GM21723 (cell line): ENCODE results near the gene SORT1.
A peak's percentile ranks its signal among the peaks of the same experiment; 100 is the strongest.
"Not testable (repeated sequence)": the region's sequence is repeated elsewhere in the genome, so short reads cannot be mapped to it uniquely, and the experiment has no call there.

Experiments used
- ATAC-seq: cut with Tn5 transposase; IDR thresholded peaks from one replicate; pipeline ENCODE4 v1.9.1; 2021; ENCODE audit warnings: mild to moderate bottlenecking, moderate library complexity; ENCODE audit not compliant: unreplicated experiment

The SORT1 gene

DNA sequence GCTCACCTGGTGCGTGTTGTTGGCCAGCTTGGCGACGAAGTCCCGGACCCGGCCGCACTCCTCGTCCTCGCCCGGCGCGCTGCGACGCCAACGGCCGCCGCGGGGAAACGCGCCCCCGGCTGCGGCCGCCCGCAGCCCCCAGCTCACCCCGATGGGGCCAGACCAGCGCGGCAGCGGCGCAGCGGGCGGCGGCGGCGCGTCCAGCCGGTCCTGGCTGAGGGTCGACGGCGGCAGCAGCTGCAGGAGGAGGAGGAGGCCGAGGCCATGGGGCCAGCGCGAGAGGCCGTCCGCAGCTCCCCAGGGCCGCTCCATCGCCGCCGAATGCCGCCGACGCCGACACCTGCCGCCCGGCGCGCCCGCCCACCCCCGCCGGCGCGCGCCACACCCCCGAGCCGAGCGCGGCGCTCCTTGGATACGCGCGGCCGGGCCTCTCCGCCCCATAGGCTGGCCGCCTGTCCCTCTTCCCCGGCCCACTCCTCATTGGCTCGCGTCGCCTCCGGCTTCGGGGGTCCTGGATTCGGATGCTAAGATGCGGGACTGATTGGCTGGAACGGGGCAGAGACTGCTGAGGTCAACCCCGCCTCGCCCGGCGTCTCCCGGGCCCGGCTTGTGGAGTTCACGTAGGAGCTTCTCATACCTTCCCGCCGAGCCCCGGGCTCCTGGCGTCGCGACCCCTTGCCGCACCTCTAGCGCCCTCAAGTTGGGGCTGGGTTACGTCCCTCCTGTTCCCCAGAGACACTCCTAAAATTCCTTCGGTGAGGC lies at the start of gene SORT1:
Gene SORT1, minus strand, starts transcription at position 338 of the 762 bp plus-strand sequence. Its CDS starts 26 bp downstream, at position 312.
- ATAC-seq: peak; percentile 77

DNA sequence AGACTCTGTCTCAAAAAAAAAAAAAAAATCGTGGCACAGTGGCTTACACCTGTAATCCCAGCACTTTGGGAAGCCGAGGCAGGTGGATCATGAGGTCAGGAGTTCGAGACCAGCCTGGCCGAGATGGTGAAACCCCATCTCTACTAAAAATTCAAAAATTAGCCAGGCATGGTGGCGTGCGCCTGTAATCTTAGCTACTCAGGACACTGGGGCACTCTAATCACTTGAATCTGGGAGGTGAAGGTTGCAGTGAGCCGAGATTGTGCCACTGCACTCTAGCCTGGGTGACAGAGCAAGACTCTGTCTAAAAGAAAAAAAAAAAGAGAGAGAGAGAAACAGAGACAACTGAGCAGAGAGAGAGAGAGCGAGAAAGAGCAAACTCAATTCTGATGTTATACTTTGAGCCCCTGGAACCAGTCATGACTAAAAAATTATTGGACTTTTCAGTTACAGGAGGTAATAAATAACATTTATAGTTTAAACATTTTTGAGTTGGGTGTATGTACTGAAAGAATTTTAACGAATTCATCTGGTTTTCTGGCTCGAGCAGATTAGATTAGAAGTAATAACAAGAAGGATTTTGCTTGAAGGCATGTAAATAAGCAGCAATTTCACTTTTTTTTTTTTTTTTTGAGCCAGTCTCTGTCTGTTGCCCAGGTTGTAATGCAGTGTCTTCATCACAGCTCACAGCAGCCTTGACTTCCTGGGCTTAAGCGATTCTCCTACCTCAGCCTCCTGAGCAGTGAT lies 48.4 kb upstream of the SORT1 start:
- not testable (repeated sequence) for ATAC-seq

DNA sequence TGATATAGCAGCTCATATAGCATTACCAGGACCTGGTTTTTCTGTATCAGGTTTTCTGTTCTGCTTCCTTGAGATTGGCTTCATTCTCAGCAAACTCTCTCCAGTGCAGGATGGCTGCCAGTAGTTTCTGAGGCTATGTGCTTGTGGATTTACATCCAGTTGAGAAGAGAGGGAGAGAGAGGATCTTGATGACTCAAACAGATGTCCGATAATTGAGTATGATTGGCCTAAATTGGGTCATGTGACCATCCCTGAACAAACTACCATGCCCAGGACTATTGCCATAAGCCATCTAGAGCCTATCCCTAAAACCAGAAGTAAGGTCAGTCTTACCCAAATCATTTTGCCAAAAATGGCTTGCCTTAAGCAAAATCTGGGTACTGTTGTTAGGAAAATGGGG lies 46.6 kb upstream of the SORT1 start:
- ATAC-seq: no peak

DNA sequence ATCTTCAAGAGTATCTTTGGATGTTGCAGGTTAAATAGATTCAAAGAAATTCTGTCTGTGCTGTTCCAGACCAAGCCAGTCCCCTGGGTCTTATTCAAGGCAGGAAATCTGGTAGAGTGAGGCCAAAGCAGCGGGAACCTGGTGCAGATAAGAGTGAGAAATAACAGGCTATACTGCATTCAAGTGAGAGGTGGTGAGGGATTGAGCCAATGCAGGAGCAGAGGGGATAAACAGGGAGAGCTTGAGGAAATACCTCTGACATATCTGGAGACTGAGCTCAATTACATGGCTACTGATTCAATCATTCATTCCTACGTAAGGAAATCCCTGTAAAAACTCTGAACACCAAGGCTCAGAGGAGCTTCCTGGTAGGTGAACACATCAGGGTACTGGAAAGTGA lies 45.8 kb upstream of the SORT1 start:
- no peak for ATAC-seq

DNA sequence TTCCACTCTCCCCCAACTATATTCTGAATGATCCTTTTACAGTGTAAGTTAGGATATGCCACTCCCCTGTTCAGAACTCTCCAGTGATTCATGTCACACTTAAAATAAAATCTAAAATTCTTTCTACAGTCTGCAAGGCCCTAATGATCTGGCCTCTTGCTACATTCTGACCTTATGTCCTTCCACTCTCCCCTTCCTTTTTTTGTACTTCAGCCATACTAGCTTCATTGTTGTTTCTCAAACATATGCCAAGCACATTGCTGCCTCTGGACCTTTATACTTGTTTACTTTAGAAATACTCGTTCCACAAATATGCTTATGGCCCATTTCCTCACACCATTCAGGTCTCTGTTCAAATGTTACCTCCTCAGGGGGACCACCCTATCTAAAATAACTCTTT lies 43.4 kb upstream of the SORT1 start:
- no peak for ATAC-seq

DNA sequence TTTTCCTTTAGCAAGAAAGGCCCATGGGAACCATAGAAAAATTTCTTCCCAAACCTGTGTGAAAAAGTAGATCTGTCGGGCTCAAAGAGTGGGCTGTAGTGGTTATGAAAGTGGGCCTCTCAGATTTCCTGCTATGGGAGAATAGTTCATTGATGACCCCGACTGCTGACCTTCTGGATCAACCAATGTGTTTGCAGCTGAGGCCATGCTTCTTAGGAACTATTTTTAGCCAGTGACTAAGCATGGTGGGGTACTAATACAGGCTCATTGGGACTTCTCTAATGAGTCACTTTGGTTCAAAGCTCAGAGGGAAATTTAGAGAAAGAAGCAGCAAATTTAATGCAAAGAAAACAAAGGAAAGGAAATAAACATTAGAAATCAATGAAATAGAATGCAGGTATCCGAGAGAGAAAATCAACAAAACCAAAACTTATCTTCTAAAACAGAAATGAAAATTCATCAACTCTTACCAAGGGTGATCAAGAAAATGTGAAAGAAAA lies 41.1 kb upstream of the SORT1 start:
- ATAC-seq: no peak

DNA sequence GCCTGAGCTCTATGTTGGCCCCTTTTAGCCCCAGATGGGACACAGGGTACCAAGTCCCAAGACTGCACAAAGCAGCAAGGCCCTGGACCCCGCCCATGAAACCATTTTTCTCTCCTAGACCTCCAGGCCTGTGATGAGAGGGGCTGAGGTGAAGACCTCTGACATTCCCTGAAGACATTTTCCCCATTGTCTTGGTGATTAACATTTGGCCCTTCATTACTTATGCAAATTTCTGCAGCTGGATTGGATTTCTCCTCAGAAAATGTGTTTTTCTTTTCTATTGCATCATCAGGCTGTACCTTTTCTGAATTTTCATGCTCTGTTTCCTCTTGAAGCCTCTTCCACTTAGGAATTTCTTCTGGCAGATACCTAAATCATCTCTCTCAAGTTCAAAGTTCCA lies 36.8 kb upstream of the SORT1 start:
- ATAC-seq: no peak

DNA sequence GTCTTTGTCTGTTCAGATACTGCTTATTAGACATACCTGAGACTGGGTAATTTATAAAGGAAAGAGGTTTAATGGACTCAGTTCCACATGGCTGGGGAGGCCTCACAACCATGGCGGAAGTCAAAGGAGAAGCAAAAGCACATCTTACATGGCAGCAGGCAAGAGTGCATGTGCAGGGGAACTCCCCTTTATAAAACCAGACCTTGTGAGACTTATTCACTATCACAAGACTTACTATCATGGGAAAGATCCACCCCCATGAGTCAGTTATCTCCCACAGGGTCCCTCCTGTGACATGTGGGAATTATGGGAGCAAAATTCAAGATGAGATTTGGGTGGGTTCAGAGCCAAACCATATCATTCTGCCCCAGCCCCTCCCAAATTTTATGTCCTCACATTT lies 35.6 kb upstream of the SORT1 start:
- no peak for ATAC-seq

DNA sequence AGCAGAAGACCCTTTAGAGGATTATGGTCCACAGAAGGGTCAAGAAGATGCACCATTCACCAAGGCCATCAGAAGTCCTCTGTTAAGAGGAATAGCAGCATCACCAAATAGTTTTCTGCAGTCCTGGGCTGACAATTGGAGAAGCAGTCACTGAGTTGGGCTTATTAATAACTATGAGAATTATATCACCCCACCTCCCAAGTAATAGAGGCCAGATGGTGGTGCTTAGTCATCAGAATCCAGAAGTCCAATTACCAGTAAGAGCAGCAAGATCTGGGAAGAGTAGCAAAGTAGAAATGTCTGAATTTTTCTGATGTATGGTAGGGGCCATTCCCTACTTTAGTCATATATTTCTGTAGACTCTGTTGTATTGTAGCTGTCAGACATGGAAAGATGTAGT lies 34.6 kb upstream of the SORT1 start:
- no peak for ATAC-seq

DNA sequence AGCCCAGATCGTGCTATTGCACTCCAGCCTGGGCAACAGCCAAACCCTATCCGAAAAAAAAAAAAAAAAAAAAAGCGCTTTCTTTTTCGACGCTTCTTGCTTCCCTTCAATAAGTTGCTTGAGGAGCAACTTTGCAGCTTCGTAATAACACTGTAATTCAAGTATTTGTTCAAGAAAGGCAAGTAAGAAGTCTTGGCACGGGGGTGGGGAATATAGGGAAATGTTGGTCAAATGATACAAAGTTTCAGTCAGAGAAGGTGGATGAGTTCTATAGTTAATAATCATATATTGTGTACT lies 29.4 kb upstream of the SORT1 start:
- no peak for ATAC-seq

DNA sequence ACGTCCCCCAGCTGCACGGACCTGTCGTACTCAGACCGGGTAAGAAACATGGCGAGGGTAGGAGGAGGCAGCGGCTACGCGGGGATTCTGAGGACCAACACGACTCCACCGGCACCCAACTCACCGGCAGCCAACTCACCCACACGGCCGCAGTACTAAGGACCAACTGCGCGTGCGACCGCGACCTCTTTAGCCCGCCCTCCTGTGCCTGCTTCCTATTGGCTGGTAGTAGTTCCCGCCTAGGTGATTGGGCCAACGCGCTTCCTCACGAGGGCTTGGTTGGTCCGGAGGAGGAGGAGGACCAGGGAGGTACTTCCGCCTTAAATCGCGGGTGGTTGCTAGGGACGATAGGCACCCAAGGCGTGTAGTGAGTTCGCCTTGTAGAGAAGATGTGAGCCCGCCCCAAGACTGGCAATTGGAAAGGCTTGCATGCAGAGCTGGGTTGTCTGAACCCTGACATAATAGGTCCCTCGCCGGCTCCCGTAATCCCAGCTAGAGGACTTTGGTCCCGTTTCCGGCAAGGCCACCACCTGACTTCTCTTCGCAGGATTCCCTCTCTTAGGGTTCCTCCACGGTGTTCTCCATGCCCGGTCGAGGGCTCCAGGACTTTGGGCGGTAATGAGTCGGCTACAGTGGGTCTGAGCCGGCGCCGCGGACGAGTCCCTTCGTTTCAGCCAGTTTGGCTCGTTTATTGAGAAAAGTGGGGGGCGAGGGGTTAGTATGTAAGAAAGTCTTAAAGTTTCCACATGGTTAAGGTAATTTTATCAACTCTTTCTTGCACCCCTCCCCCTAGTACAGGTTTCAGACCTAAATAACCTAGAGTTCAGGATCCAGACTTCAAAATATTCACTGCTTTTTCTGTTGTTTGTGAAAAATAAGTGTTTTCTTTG lies 28.8 kb upstream of the SORT1 start, which contains the start of gene PSMA5:
Gene PSMA5, minus strand, starts transcription at position 168 of the 890 bp plus-strand sequence. Its CDS starts 118 bp downstream, at position 50.
- ATAC-seq: peak; percentile 98

DNA sequence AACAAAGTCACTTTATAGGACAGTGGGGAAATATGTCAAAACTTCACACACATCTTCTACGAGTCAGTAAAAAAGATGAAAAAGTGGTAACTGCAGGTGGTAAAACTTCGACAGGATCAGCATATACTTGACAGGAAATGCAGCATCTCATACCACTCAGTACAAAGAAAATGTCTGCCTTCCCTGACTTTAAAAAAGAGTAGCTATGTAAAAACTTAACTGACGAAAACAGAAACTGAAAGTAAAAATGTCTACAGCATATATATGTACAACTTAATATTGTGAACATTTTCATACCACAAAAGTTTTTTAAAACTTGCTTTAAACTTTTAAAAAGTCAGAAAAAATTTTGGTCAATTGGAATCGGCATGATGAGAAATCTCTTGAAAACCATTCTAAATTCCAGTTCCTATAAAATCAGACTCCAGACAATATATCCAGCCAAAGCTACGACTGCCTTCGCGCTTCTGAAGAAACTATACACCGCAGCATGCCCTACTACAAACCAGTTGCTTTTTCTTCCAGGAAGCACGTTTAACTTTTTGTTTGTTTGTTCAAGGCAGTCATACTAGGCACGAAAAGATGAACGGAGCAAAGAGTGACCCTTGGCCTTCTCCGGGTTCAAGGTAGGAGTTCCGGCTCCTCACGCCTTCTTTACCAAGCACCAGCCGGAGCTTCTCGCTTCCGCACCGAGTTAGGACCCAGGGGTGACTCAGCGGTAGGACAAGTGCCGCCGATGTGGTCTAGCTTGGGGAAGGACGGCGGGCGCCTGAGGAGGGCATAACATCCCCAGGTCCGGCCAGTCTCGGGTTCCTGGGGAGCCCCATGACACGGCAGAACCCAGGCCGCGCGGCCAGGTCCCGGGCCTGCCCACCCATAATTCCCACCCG lies 27.9 kb upstream of the SORT1 start:
- ATAC-seq: peak; percentile 32

DNA sequence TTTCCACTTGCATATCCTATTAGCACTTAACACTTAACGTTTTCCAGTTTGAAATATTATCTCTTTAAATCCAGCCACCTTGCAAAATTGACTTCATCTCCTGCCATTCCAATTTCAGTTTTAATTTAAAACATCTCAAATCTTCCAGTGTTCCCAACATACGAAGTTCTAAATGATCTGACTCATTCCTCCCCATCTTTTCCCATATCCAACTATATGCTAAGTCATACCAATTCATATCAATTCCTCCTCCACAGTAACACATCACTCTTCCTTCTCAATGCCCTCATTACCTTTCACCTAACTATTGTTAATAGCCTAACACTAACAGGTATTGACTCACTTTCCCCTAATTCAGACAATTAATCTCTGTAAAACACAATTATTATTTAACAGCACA lies 25.8 kb upstream of the SORT1 start:
- no peak for ATAC-seq

DNA sequence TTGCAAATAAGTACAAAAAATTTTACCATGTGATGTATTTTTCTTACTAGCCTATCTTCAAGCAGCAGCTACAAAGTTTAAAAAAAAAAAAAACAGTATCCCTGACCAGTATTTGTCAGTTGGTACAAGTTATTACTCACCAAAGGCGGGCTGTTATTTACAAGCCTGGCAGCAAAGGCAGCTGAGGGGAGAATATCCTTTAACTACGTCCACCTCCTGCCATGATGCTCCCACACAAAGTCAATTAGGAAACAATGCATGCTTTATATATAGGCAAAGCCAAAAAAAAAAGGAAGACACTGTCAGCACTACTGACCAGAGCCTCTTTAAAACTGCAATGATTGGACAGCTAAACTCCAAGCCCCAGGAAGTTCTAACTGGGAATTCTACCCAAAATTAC lies 14.8 kb upstream of the SORT1 start:
- no peak for ATAC-seq

DNA sequence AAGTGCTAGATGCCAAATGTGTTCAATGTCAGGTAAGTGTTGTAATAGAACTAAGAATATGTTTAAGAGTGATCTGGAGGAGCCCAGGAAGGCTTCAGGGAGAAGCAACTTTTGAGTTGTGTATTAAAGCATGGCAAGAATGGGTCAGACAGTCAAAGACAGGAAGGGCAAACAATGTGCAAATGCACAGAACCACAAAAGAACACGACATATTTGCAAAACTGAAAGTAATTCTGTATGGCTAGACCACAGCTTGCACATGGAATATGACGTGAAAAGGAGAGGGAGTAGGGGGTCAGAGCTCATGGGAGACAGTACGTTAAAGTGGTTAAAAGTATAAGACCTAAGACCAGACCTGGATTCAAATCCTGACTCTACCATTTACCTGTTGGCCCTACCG lies 7.1 kb upstream of the SORT1 start:
- no peak for ATAC-seq

DNA sequence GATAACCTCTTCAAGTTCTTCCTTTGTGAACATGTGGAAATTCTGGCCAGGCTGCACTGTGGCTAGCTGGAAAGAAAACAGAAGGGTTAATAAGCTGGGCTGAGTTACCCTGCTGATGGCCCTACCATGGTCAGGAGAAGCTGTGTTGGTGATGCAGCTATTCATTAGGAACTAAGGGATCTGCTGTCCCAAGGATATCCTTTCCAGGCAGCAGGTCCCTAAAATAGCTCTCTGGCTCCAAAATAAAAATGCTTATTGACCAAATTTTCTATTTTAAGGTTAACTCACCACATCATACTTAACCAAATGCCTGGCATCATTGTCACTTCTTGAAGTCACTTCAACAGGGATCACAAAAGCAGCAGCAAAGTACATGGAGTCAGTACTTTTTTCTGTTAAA lies 4.3 kb upstream of the SORT1 start:
- no peak for ATAC-seq

DNA sequence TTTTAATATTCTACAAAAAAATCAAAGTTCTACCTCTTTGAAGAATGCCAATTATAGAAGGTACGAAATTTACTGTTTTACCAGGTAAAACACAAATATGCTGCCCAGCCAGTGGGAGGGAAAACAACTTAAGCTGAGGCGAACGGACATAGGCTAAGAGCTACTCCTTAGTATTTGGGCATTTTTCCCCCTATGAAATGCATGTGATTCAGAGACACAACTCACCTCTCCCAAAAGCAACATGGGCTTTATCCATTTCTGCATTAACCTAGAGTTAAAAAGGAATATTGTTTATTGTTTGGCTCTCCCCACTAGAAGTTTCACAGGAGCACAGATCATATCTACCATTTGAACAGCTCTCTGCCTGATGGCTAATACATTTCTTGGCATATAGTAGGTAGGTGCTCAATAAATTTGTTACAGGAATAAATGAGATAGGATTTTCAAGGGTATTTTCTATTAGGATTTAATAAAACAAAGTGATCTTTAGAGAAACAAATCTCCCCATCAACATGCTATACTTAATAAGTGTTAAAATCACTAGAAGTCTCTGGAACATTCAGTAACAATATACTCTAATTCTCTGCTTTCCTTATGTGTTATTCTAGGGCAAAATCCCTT lies 2.4 kb upstream of the SORT1 start:
- ATAC-seq: no peak

DNA sequence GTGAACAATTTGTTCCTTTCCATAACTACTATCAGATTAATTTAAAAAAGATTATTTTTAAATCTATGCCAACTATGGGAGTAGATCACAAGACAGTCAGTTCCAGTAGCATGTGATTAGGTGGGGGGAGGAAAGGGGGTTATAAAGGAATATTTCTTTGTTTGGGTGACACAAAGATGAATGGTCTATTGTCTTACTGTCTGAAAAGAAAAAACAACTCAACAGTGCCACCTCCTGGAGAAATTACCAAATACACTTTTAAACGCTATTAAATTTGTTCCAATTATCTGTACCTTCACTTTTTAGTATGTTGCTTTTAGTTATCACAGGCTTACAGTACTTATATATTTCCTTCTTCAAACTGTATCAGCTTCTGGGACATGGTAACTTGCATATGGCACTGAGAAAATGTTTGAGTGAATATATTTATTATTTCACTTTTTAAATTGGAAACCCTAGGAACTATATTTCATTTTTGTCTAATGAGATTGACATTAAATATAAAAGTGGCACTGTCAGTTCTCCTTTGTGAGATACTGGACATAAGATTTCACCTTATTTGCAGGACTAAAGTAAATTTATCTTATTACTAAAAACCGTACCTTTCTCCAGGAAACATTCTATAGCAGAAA lies 1.7 kb upstream of the SORT1 start:
- ATAC-seq: no peak
